GM12892 (cell line): Measurements from ENCODE around the gene AURKAIP1.
A peak's percentile ranks its signal among the peaks of the same experiment; 100 is the strongest.

Experiments
- POLR2A ChIP-seq: IDR thresholded peaks from 2 replicates; pipeline ENCODE4 v1.6.1; 2011; ENCODE audit warnings: low read depth, low read length, control low read depth
- TAF1 ChIP-seq: IDR thresholded peaks from 2 replicates; pipeline ENCODE4 v1.6.1; 2011; ENCODE audit warnings: low read depth, mild to moderate bottlenecking, control low read depth, low read length, borderline replicate concordance

- TF ChIP-seq POLR2A (peak; percentile 96), TAF1 (peak; percentile 95)
Observed at GRCh38 chr1:1406821-1407635, 32.0 kb upstream of the AURKAIP1 start, which contains the start of gene MRPL20.
